WTC11 (cell line): ENCODE data around the gene PHOSPHO1.

Source experiments
- ATF3 ChIP-seq: sonication (generic); formaldehyde crosslinking; conservative IDR thresholded peaks from 2 replicates; pipeline ENCODE4 v1.8.1; 2022; ENCODE audit warnings: mild to moderate bottlenecking, missing genetic modification reagents
- CREB1 ChIP-seq: sonication (generic); formaldehyde crosslinking; IDR thresholded peaks from 2 replicates; pipeline ENCODE4 v1.8.0; 2023; ENCODE audit warnings: mild to moderate bottlenecking, missing genetic modification reagents
- CTCF ChIP-seq: fragments of 200-600 bp; IDR thresholded peaks from 2 replicates; pipeline ENCODE4 v1.8.0; 2022; ENCODE audit warnings: antibody characterized with exemption
- ERG ChIP-seq: fragments of 250-450 bp; sonication (Bioruptor Pico); IDR thresholded peaks from 2 replicates; pipeline ENCODE4 v1.8.0; 2021; ENCODE audit warnings: mild to moderate bottlenecking
- TEAD4 ChIP-seq: sonication (generic); formaldehyde crosslinking; IDR thresholded peaks from 2 replicates; pipeline ENCODE4 v1.8.0; 2022; ENCODE audit warnings: mild to moderate bottlenecking, missing genetic modification reagents

GRCh38 chr17:49254066-49254465 is 23.5 kb upstream of the PHOSPHO1 start:
- TF ChIP-seq CTCF, result no peak
- TF ChIP-seq ERG (CRISPR knock-in tag), result no peak
- no peak for TF ChIP-seq TEAD4
- no peak for TF ChIP-seq ATF3 (CRISPR knock-in tag)
- TF ChIP-seq CREB1 (CRISPR knock-in tag), result no peak
